CD4-positive, alpha-beta T cell treated with Interleukin-1 beta for 1 hour (primary cell): ENCODE results near the gene ASTN2.

ENCODE experiments used
- DNase-seq, 2 donors: peaks; one replicate each; pipeline ENCODE4 v3.0.0-alpha.2; 2020 to 2022

Gene ASTN2

DNA sequence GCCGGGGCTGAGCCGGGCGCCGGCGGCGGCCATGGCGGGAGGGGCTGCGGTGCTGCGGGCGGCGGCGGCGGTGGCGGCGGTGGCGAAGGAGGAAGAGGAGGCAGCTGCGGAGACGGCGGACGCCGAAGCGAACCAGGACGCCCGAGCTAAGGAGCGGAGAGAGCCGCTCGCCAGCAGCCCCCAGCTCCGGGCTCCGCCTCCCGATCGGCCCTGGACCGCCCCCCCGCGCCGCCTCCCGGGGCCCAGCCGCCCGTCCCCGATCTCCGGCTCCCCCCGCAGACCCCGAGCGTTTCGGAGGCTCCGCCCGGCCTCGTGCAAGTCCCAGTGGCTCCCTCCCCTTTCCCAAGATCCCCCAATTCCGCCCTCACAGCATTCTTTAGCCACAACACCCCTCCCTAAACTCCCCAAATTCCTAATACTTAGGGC, at the start of gene ASTN2:
TSS of gene ASTN2 (minus strand) at position 152 of the 426 bp plus-strand sequence. CDS start at position 33, 119 bp downstream.
- DNase-seq: no peak

DNA sequence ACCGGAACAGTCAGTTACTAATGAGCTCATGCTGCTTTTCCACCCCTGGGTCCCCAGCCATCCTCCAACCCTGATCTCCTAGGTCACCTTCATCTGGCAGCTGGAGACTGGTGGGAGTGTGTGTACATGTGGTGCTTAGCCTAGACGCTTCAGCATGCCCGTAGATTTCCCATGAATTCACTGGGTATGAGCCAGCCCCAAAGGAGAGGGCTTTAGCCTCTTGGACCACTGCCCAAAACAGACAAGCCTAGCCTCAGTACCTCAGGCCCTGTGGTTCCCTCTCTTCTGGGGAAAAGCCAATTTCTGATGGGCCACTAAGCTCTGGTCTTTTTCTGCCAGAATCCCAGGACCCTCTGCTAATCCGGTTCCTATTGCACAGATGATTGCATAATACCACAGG, 48.0 kb upstream of the ASTN2 start:
- DNase-seq: no peak

DNA sequence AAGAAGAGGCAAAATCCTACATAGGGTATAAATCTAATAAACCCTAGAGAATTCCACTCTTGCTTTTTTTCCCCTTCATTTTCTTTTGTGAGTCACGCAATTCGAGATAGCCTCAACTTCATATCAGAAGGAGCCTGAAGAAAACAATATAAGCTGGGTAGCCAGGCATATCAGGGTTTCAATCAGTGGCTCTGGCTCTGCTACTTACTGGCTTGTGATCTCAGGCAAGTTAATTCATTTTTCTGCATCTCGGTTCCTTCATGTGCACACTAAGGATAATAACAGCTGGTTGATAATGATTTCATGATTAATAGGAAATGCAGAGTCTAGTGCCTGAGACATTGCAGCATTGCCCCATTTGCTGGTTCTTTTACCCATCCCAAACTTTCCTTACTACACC, 46.5 kb upstream of the ASTN2 start:
- no peak for DNase-seq

- no peak for DNase-seq
Measured at GRCh38 chr9:117460743-117461142, 45.9 kb upstream of the ASTN2 start.

DNA sequence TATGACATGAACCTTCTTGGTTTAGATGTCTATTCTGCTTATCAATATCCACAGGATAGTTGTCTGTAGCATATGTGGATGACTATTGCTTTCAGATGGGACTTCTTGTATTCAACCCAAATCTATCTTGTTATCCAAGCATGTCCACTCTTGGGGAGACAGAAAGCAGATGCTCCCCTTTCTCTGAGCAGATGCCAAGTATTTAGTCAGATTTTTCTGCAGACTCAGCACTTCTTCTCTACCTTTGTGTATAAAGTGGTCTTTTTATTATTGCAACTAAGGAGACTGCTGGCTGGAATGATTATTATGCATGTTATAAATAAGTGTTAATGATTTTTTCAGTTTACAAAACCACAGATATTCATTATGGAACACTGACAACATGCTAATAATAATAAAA, 45.1 kb upstream of the ASTN2 start:
- no peak for DNase-seq

GRCh38 chr9:117458066-117458465, 43.2 kb upstream of the ASTN2 start:
- DNase-seq: no peak

GRCh38 chr9:117454711-117455110, 39.9 kb upstream of the ASTN2 start:
- DNase-seq: no peak

GRCh38 chr9:117453737-117454136, 38.9 kb upstream of the ASTN2 start:
- no peak for DNase-seq

GRCh38 chr9:117451311-117451710, 36.5 kb upstream of the ASTN2 start:
- no peak for DNase-seq

DNA sequence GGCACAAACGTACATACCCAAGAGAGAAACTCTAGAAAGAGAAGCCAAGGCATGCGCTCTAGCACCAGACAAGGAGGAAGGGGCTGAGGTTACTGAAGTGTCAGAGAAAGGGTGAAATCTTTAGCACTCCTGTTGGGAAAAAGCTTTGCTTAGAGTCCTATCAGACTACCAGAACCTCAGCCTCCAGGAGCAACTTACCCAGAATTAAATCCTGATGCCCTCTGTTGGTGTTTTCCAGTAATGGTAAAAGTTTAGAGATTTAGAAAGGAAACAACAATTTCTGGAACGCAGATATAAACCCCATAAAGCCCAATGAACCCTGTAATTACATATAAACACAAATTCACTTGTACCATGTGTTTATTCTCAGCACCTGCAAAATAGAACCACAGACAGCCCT, 33.2 kb upstream of the ASTN2 start:
- DNase-seq: no peak

GRCh38 chr9:117445631-117446030, 30.8 kb upstream of the ASTN2 start:
- no peak for DNase-seq

DNA sequence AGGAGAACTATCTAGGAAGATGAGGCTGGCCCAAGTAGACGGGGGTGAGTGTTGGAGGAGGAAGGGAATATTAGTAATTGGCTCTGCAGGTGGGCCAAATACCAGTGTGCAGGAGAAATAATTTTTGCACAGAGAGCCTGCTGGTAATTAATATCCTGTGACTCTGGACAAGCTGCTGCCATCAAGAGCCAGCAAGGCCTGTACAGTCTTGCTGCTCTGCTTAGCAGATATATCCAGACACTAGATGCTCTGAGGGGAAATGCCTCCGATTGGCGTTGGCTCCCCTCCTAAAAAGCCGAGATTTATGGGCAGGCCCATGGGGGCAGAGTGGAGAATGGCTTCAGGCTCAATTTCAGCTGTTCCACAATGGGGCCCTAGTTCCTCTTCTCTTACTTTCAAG, 29.6 kb upstream of the ASTN2 start:
- no peak for DNase-seq

- DNase-seq: no peak
Measured at GRCh38 chr9:117437283-117437682, 22.4 kb upstream of the ASTN2 start.

DNA sequence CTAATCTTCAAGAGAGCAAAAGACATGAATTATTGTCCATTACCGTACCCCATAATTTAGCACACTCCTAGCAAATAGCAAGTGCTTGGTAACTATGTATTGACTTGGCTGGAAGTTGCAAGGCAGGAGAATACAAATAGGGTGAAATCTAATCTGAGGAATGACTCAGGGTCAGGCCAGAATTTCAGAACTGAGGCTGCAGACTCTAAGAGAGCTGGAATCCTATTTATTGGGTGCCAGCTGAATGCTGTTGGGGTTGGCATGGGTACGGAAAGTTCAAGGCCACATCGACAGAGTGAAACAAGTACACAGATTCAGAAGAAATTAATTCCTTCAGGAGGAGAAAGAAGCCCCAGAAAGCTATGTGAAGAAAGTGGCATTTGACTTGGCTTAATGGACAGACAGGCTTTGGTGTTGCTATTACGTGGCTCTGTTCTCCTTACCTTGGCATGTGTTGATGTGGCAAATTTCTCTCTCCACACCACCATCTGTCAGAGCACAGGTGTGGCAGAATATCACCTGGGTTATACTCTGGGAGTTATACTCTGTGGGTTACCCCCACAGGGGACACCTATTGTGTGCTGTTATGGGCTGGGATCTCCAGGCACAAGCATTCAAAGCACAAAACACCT, 20.9 kb upstream of the ASTN2 start:
- no peak for DNase-seq

- no peak for DNase-seq
Measured at GRCh38 chr9:117434566-117434965, 19.7 kb upstream of the ASTN2 start.

GRCh38 chr9:117430813-117431212, 16.0 kb upstream of the ASTN2 start:
- no peak for DNase-seq

GRCh38 chr9:117427357-117427913, 12.6 kb upstream of the ASTN2 start:
- no peak for DNase-seq

GRCh38 chr9:117425566-117425965, 10.7 kb upstream of the ASTN2 start:
- no peak for DNase-seq

- no peak for DNase-seq
Measured at GRCh38 chr9:117424291-117424690, 9.4 kb upstream of the ASTN2 start.

- DNase-seq: no peak
Measured at GRCh38 chr9:117418111-117418510, 3.3 kb upstream of the ASTN2 start.

GRCh38 chr9:117416856-117417255, 2.0 kb upstream of the ASTN2 start:
- DNase-seq: no peak

DNA sequence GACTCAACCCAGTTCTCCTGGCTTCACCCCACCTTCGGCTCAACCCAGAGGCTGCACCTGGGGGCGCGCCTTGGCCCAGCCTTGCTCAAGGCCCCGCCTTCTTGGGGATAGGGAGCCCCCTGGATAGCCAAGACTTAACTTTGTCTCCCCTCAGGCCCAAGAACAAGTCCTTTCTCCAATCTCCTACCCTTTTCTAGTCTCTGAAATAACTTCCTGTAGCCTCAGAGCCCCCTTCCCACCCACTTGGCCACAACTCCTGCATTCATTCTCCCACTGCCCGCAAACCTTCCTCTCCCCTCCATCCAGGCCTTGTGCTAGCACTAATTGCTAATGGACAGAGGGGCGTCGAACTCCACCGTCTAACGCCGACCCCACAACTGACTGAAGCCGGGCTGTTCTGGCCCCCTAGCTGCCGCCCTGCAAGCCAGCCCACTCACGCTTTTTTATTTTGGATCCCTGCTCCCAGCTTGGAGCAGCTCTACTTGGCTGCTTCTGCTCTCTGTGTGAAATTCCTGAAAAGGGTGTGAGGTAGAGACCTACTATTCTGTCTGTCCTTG, 579 bp upstream of the ASTN2 start:
- no peak for DNase-seq

GRCh38 chr9:117414220-117414905, 494 bp downstream of the ASTN2 start:
- no peak for DNase-seq
